ENCODE results near the gene PNLIPRP3.

PNLIPRP3 gene

GRCh38 chr10:116451711-116452337 lies 24.2 kb downstream of the PNLIPRP3 start:
- no peak for FAIRE-seq

- no peak for FAIRE-seq
Observed at GRCh38 chr10:116452338-116452720, 24.7 kb downstream of the PNLIPRP3 start.

DNA sequence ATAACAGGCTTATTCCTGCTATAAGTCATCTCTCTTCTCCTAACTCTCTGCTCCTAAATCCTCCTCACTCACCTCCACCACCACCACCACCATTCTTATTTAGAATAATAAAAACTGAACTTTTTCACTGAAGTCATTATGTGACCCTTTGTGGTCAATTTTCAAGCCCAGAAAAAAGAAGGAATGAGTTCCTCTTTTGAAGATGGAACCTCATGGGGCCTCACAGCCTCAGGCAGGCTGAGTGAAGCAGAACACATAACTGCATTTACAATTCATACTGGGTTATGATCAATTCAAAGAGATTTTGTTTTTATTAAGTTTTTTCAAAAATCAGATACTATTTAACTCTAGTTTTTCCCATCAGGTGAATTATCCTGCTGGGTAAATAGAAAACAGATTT lies 29.8 kb downstream of the PNLIPRP3 start:
- no peak for FAIRE-seq

- no peak for FAIRE-seq
Observed at GRCh38 chr10:116460219-116460618, 32.6 kb downstream of the PNLIPRP3 start.

DNA sequence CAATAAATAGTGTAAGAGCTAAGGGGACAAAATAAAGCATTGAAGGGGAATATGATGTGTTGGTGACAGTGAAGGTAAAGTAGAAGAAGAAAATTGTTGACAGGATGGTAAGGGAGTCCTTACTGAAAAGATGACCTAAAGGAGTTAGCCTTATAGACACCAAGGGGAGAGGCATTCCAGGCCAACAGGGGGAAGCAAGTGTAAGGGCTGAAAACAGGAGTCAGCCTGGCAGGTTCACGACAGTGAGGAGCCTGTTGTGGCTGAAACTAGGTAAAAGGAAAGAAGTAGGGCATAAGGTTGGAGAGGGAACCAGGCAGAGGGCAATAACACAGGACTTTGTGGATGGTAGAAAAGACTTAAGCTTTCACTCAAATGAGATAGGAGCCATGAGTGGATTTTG lies 34.0 kb downstream of the PNLIPRP3 start:
- no peak for FAIRE-seq

DNA sequence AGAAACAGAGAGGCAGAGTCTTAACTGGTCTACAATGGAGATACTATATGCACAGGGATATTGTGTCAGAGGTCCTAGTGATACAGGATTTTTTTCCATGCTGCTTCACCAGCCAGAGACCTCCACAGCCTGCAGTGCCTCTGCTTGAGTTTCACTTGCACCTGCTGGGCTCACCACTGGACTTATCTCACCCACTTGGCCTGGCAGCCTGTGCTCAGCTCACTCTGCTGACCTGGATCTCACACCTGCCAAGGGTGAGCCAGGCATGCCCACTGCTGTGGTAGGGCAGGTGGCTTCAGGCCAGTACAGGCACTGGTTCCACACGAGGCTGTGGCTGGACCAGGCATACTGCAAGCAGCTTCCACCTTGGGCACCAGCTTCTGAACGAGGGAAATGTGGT lies 36.6 kb downstream of the PNLIPRP3 start:
- no peak for FAIRE-seq

GRCh38 chr10:116465546-116465945 lies 37.9 kb downstream of the PNLIPRP3 start:
- FAIRE-seq: no peak

DNA sequence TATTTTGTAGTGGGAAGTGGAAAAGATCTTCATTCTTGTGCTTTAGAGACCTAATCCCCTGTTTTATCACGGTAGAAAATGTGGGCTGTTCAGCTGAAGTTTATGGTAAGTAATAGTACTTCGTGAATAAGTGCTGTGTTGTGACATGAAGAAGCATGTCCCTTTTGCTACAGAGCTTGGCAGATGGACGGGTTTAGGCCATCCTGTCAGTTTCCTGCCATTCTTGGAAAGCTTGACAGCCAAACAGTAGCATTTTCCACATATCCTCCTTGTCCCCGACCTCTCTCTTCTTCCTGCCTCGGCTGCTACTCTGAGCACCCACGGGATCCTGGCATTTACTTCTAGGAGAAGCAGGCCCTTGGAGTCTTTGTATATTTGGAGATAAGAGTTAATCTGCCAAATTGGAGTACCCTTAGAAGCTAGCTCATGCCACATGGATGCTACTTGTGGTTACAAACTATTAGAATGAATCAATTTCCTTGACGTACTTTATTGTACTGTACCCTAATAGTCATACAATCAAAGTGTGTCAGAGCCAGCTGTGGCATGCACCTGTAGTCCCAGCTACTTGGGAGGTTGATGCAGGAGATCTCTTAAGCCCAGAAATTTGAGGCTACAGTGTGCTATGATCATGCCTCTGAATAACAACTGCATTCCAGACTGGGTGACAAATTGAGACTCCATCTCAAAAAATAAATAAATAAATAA lies 39.2 kb downstream of the PNLIPRP3 start:
- FAIRE-seq: no peak

DNA sequence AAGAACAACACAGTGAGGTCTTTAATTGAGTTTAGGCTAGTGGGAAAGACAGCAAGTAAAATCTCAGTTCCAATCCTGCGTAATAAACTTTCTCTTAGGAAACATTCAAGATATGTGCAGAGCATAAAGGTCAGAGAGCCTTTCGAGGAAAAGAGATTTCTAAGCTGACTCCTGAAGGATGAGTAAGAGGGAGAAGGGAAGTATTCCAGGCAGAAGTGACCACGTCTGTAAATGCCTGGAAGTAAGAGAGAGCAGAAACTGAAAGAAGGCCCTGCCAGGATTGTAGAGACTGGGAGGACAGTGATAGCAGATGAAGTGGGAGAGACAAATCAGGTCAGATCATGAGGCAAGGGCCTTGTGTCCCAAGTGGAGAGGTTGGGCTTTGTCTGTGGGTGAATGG lies 41.8 kb downstream of the PNLIPRP3 start:
- FAIRE-seq: no peak

DNA sequence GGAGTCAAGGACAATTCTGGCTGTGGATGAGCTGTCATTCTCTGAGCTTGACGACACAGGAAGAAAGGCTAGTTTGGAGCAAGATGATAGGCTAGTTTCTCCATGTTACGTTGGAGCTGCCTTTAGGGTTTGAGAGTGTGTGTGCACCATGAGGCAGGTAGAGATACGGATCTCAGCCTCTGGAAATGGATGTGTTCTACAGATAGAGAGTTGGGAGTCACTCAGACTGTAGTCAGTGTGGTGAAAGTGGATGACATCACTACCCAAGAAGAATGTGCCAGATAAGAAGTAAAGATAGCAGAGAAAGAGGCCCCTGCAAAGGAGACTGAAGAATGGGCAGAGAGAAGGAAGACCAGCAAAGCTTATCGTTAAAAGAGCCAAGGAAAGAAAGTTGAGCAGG lies 42.4 kb downstream of the PNLIPRP3 start:
- no peak for FAIRE-seq

DNA sequence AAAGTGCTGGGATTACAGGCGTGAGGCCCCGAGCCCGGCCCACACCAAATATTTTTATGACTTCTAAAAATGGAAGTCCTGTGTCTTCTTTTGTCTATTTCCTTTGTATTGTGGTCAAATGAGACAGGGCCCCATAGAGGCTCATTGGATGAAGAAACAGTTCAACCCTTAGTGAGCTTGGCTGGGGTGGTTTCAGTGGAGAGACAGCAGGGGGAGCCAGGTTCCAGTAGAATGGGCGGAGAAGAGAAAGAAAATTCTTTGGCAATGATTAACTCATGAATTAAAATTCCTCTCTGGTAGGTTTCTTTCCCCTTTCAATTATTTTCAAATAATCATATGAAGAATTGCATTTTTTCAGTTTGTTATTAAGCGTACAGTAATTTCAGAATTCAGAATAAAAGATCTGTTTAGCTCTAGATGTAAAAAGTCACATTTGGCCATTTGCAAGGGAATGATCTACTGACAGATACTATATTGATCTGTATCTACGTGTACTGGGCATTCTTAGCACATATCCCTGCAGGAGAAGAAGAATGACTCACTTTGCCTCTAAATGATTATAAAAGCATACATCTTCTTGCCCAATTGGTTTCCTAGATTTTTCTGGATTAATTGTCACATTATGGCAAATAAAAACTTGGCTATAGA lies 43.2 kb downstream of the PNLIPRP3 start:
- no peak for FAIRE-seq

DNA sequence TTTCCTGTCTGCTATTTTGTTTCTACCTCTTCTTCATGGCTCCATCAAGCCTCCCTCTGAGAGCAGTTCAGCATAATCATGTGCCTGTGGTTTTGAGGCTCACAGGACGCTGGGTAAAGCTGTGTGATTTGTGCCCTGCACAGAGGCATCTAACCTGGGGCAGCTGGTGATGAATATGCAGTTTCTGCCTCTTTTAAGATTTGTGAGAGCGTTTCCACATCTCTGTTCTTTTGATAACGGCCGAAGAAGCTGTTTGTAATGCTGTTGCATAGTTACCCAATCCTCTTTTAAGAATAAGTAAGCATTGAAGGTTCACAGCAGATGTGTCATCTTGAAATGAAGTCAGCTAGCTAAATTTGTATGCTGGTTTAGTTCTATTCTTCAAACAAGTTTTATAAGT lies 45.2 kb downstream of the PNLIPRP3 start:
- FAIRE-seq: no peak

GRCh38 chr10:116475866-116476265 lies 48.2 kb downstream of the PNLIPRP3 start:
- no peak for FAIRE-seq

- FAIRE-seq: no peak
Observed at GRCh38 chr10:116476461-116476860, 48.8 kb downstream of the PNLIPRP3 start.

DNA sequence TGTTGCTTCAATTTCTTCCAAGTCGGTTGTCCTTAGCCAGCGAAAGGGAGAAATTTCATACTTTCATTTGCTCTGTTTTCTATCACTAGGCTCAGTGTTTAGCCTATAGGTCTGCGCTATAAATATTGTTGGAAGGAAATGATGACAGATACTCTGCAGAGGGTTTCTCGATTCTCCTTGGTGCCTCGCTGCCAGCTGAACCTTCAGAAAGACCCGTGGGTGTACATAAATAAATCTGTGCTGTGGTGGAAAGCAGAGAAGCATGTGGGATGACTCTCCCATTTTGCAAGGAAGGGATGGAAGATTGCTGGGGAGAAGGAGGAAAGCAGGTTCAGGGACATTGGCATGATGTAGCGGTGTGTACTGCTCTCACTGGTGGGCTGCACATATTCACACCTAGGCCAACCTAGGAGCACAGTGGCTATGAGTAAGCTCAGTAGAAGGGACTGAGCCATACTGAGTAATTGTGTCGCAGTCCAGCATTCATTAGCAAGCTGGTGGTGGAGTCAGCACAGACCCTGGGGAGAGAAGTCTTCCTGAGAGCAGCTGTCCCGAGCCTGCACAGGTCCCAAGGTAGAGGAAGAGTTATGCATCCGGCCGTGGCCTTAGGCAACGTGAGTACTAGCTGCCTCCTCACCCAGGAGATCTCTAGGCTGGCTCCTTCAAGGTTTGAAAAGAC lies 50.5 kb downstream of the PNLIPRP3 start:
- FAIRE-seq: no peak

GRCh38 chr10:116486770-116487448 lies 59.3 kb downstream of the PNLIPRP3 start:
- FAIRE-seq: no peak

- no peak for FAIRE-seq
Observed at GRCh38 chr10:116487522-116488430, 60.1 kb downstream of the PNLIPRP3 start.

- no peak for FAIRE-seq
Observed at GRCh38 chr10:116489460-116489859, 61.8 kb downstream of the PNLIPRP3 start.

DNA sequence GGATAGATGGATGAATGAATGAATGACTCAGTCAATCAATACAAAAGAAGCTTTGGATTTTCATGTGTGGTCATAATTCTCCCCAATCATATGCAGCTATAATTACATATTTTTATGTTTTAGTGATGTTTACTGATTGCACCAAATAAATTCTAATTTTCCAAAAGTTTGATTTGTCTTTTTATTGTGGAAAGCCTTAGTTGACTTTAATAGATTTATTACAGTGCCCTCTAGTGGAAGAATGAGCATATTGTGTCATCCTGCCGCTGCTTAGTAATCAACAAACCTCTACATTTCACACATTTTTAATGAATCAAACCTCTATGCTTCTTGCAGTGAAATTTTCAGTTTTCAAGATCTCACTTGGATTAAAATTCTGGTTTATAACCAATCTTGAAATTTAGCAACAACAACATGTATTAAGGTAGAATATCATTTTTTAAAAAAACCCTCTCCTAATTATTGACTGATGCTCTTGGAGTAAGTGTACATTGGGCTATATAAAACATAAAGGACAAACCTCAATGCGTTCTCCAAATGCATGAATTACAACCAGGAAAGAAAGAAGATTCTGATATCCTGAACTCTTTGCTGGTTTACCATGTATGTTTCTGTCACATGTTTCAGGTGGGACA lies 62.5 kb downstream of the PNLIPRP3 start:
- peak; percentile 65 for FAIRE-seq

- FAIRE-seq: no peak
Observed at GRCh38 chr10:116504786-116505185, 77.1 kb downstream of the PNLIPRP3 start.

- no peak for FAIRE-seq
Observed at GRCh38 chr10:116510565-116510964, 82.9 kb downstream of the PNLIPRP3 start.
